ENCODE results near the gene BID. TPM values are rescaled to one million over a fixed set of nuclear protein-coding genes. Genes with fewer than 3 reads are reported as not detected.

BID gene
- total RNA-seq, 4 donors from 2014 or later, result 16.5 to 35.1 (median 27.5) TPM

GRCh38 chr22:17712441-17712840 lies 61.8 kb downstream of the BID start:
- no peak for DNase-seq
- no peaks in the 10 kb centered on the region for H3K4me1 ChIP-seq
- no peak for TF ChIP-seq POLR2A (IDR thresholded peaks at IDR 0.05)
- TF ChIP-seq, protein P1, sequence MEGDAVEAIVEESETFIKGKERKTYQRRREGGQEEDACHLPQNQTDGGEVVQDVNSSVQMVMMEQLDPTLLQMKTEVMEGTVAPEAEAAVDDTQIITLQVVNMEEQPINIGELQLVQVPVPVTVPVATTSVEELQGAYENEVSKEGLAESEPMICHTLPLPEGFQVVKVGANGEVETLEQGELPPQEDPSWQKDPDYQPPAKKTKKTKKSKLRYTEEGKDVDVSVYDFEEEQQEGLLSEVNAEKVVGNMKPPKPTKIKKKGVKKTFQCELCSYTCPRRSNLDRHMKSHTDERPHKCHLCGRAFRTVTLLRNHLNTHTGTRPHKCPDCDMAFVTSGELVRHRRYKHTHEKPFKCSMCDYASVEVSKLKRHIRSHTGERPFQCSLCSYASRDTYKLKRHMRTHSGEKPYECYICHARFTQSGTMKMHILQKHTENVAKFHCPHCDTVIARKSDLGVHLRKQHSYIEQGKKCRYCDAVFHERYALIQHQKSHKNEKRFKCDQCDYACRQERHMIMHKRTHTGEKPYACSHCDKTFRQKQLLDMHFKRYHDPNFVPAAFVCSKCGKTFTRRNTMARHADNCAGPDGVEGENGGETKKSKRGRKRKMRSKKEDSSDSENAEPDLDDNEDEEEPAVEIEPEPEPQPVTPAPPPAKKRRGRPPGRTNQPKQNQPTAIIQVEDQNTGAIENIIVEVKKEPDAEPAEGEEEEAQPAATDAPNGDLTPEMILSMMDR (IDR thresholded peaks at IDR 0.05), result no peak
- no peak overlapping the region for H3K4me3 ChIP-seq
- no peaks in the 10 kb centered on the region for H3K36me3 ChIP-seq
- no peaks in the 10 kb centered on the region for H3K9me3 ChIP-seq
- no peak overlapping the region for H3K27ac ChIP-seq
- H3K27me3 ChIP-seq, result no peaks in the 10 kb centered on the region

DNA sequence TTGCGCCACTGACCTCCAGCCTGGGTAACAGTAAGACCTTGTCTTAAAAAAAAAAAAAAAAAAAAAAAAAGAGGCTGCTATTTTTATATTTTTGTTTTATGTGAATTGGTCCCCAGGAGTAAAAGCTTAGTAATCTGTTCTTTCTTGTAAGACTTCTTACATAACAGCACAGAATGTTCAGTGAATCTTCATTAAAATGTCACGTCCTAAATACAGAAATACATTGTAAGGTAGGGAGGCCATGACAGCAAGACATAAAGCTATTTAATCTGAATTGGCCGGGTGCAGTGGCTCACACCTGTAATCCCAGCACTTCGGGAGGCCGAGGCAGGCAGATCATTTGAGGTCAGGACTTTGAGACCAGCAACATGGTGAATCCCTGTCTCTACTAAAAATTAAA lies 64.2 kb downstream of the BID start:
- no peaks in the 10 kb centered on the region for H3K36me3 ChIP-seq
- no peak overlapping the region for H3K27ac ChIP-seq
- TF ChIP-seq, protein P1 (IDR thresholded peaks at IDR 0.05), result no peak
- TF ChIP-seq POLR2A (IDR thresholded peaks at IDR 0.05), result no peak
- H3K4me1 ChIP-seq, result peaks cover 0 to 11% (median 0%) of the 10 kb centered on the region in 4 donors
- no peak for DNase-seq
- H3K4me3 ChIP-seq, result no peak overlapping the region
- H3K9me3 ChIP-seq, result no peaks in the 10 kb centered on the region
- no peaks in the 10 kb centered on the region for H3K27me3 ChIP-seq

DNA sequence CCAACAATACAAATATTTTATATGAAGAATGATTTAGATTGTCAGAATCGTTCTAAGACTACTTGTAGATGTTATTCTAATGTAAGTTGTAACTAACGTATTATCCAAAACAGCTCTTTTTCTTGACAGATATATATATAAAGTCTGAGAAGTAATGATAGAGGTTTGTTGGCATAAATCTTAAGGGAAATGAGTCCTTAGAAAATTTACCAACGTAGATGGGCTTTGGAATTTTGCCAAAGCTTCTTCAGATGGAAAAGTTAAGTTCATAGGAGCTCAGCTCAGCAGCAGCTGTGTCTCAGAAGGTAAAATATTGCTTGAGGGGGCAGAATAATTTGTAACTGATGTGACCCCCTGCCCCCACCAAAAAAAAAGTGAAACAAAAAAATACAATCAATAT lies 66.7 kb downstream of the BID start:
- peak overlapping the region in 1 of 4 donors; percentile 30 for H3K4me3 ChIP-seq
- no peak for TF ChIP-seq POLR2A (IDR thresholded peaks at IDR 0.05)
- TF ChIP-seq, protein P1 (IDR thresholded peaks at IDR 0.05), result no peak

DNA sequence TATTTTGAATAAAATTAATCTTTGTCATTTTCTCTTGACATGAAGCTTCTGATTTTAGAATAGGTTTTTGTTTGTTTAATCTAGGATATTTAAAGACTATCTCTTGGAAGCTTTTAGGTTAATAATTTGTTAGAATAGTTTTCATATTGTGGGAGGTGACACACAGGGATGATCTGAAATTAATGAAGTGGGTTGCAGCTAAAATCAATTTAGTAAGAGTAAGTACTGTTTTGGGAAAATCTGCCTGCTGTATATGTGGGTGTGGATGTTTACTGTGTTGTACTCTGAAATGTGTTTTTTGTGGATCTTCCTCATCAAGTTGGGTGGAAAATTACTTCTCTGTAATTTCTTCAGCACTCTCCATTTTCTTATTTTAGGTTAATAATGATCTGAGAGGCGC lies 67.3 kb downstream of the BID start:
- Histone ChIP-seq H3K4me3 (peak overlapping the region in 1 of 4 donors; percentile 30), H3K4me1 (peaks cover 0 to 11% (median 0%) of the 10 kb centered on the region in 4 donors), H3K9me3 (no peaks in the 10 kb centered on the region), H3K36me3 (peaks cover 0 to 23% (median 0%) of the 10 kb centered on the region in 3 donors), H3K27me3 (no peaks in the 10 kb centered on the region), H3K27ac (peak overlapping the region in 3 of 4 donors; percentile 40 to 73 (median 45))
- DNase-seq, result no peak
- TF ChIP-seq, protein P1 (IDR thresholded peaks at IDR 0.05), result no peak
- no peak for TF ChIP-seq POLR2A (IDR thresholded peaks at IDR 0.05)

More for the DNA sequence above, 66.7 kb downstream of the BID start:
- H3K9me3 ChIP-seq, result no peaks in the 10 kb centered on the region
- H3K27me3 ChIP-seq, result no peaks in the 10 kb centered on the region
- H3K4me1 ChIP-seq, result peaks cover 0 to 11% (median 0%) of the 10 kb centered on the region in 4 donors
- H3K27ac ChIP-seq, result peak overlapping the region in 1 of 4 donors; percentile 73
- H3K36me3 ChIP-seq, result peaks cover 0 to 18% (median 0%) of the 10 kb centered on the region in 3 donors
- no peak for DNase-seq

- Histone ChIP-seq H3K36me3 (peaks cover 0 to 25% (median 0%) of the 10 kb centered on the region in 3 donors), H3K9me3 (no peaks in the 10 kb centered on the region), H3K4me1 (peaks cover 0 to 11% (median 0%) of the 10 kb centered on the region in 4 donors), H3K4me3 (peak overlapping the region in 1 of 4 donors; percentile 30), H3K27me3 (no peaks in the 10 kb centered on the region), H3K27ac (peak overlapping the region; percentile 26 to 73 (median 46))
- DNase-seq, result peak in 1 of 3 donors; percentile 65
- TF ChIP-seq, protein P1 (IDR thresholded peaks at IDR 0.05), result no peak
- peak in 1 of 2 donors; percentile 32 for TF ChIP-seq POLR2A (IDR thresholded peaks at IDR 0.05)
Measured at GRCh38 chr22:17705951-17706900, 68.0 kb downstream of the BID start.

Measured in Peyer's patch (tissue), 4 donors.